Measurements from ENCODE around the gene MAML2. TPM values are rescaled to one million over a fixed set of nuclear protein-coding genes. Genes with fewer than 3 reads are reported as not detected.

The MAML2 gene
- total RNA-seq, 1 donor from 2014 or later, result 3.8 TPM

GRCh38 chr11:96001037-96001436 is 342.0 kb downstream of the MAML2 start:
- no peak overlapping the region for H3K27ac ChIP-seq
- peaks cover 7% of the 10 kb centered on the region for H3K4me1 ChIP-seq
- H3K9ac ChIP-seq, result no peak overlapping the region
- no peaks in the 10 kb centered on the region for H3K9me3 ChIP-seq (ENCODE audit: low read depth)
- no peaks in the 10 kb centered on the region for H3F3A ChIP-seq (ENCODE audit: low read depth)
- no peaks in the 10 kb centered on the region for H3K79me2 ChIP-seq (ENCODE audit: low read depth)
- no peaks in the 10 kb centered on the region for H4K20me1 ChIP-seq (ENCODE audit: low read depth)
- no peaks in the 10 kb centered on the region for H3K36me3 Mint-ChIP-seq
- no peak overlapping the region for H3K4me3 ChIP-seq
- no peaks in the 10 kb centered on the region for H3K27me3 ChIP-seq
- no peaks in the 10 kb centered on the region for H3K9me3 Mint-ChIP-seq
- no peak overlapping the region for H3K4me3 Mint-ChIP-seq
- no peak overlapping the region for H2AFZ ChIP-seq (replicated peaks)
- no peak for DNase-seq (ENCODE audit: low spot score)
- no peaks in the 10 kb centered on the region for H3K27me3 Mint-ChIP-seq (ENCODE audit: insufficient read depth, low read depth)
- H3K4me1 Mint-ChIP-seq, result peaks cover 2% of the 10 kb centered on the region
- TF ChIP-seq CTCF (IDR thresholded peaks at IDR 0.05) (no peak), EZH2phosphoT487 (IDR thresholded peaks at IDR 0.05) (no peak), EZH2 (IDR thresholded peaks at IDR 0.05) (no peak)
- no peak overlapping the region for H3K27ac Mint-ChIP-seq
- H3K4me2 ChIP-seq, result no peak overlapping the region
- H3K36me3 ChIP-seq, result no peaks in the 10 kb centered on the region

- H3K27ac Mint-ChIP-seq, result no peak overlapping the region
- no peak overlapping the region for H3K27ac ChIP-seq
- H3K4me3 ChIP-seq, result no peak overlapping the region
These were observed 343.1 kb downstream of the MAML2 start for GRCh38 chr11:95999711-96000406.

GRCh38 chr11:95996621-95997235 is 346.3 kb downstream of the MAML2 start:
- Mint-ChIP-seq H3K4me1 (peaks cover 13% of the 10 kb centered on the region), H3K36me3 (no peaks in the 10 kb centered on the region), H3K27me3 (ENCODE audit: insufficient read depth, low read depth) (no peaks in the 10 kb centered on the region), H3K27ac (no peak overlapping the region), H3K4me3 (no peak overlapping the region), H3K9me3 (no peaks in the 10 kb centered on the region)
- Histone ChIP-seq H3K9me3 (ENCODE audit: low read depth) (no peaks in the 10 kb centered on the region), H3K9ac (no peak overlapping the region), H3K27ac (no peak overlapping the region), H3K4me3 (no peak overlapping the region), H3K4me2 (no peak overlapping the region), H3K4me1 (peaks cover 7% of the 10 kb centered on the region), H3K36me3 (no peaks in the 10 kb centered on the region), H2AFZ (replicated peaks) (no peak overlapping the region), H3K79me2 (ENCODE audit: low read depth) (no peaks in the 10 kb centered on the region), H3F3A (ENCODE audit: low read depth) (no peaks in the 10 kb centered on the region), H3K27me3 (no peaks in the 10 kb centered on the region), H4K20me1 (ENCODE audit: low read depth) (no peaks in the 10 kb centered on the region)
- TF ChIP-seq EZH2phosphoT487 (IDR thresholded peaks at IDR 0.05) (no peak), CTCF (IDR thresholded peaks at IDR 0.05) (no peak), EZH2 (IDR thresholded peaks at IDR 0.05) (no peak)
- no peak for DNase-seq (ENCODE audit: low spot score)

More at GRCh38 chr11:95999711-96000406, 343.1 kb downstream of the MAML2 start:
- no peaks in the 10 kb centered on the region for H3K9me3 Mint-ChIP-seq
- Histone ChIP-seq H3K9me3 (ENCODE audit: low read depth) (no peaks in the 10 kb centered on the region), H4K20me1 (ENCODE audit: low read depth) (no peaks in the 10 kb centered on the region), H3K79me2 (ENCODE audit: low read depth) (no peaks in the 10 kb centered on the region), H3K9ac (no peak overlapping the region), H3K36me3 (no peaks in the 10 kb centered on the region), H3K4me1 (peaks cover 7% of the 10 kb centered on the region), H3K4me2 (no peak overlapping the region), H2AFZ (replicated peaks) (peak overlapping the region; percentile 51), H3F3A (ENCODE audit: low read depth) (no peaks in the 10 kb centered on the region), H3K27me3 (no peaks in the 10 kb centered on the region)
- no peaks in the 10 kb centered on the region for H3K27me3 Mint-ChIP-seq (ENCODE audit: insufficient read depth, low read depth)
- no peak for DNase-seq (ENCODE audit: low spot score)
- no peaks in the 10 kb centered on the region for H3K36me3 Mint-ChIP-seq
- H3K4me3 Mint-ChIP-seq, result no peak overlapping the region
- no peak for TF ChIP-seq EZH2 (IDR thresholded peaks at IDR 0.05)
- TF ChIP-seq EZH2phosphoT487 (IDR thresholded peaks at IDR 0.05), result no peak
- no peak for TF ChIP-seq CTCF (IDR thresholded peaks at IDR 0.05)
- peaks cover 2% of the 10 kb centered on the region for H3K4me1 Mint-ChIP-seq

All from neural progenitor cell (in vitro differentiated cells).